A673 (cell line): ENCODE results near the gene PAPOLG. TPM values are rescaled to one million over a fixed set of nuclear protein-coding genes. Genes with fewer than 3 reads are reported as not detected.
"Not testable (repeated sequence)": the region's sequence is repeated elsewhere in the genome, so short reads cannot be mapped to it uniquely, and the experiment has no call there.

Source experiments
- BruUV-seq: library from RNA; stranded (reverse); fragments of 400-500 nt; replicated peaks from 2 replicates; lab custom pipeline; 2021; lab: Mats Ljungman, UMichigan
- CTCF ChIA-PET: fragments of 300-600 bp; sonication (Branson Sonifier 250); formaldehyde crosslinking; loops from one replicate; lab custom pipeline; 2022; ENCODE audit warnings: antibody characterized with exemption; lab: Charles Lee
- POLR2A ChIA-PET: fragments of 300-600 bp; sonication (Branson Sonifier 250); formaldehyde crosslinking; loops from one replicate; lab custom pipeline; 2022; ENCODE audit warnings: antibody characterized with exemption; ENCODE audit not compliant: low non-redundant PET; lab: Charles Lee
- DNase-seq: peaks from one replicate; pipeline ENCODE4 v3.0.0-alpha.2; 2015; ENCODE audit warnings: low spot score
- H3K27ac ChIP-seq: fragments of 200-600 bp; sonication (generic); 2 replicates; pipeline ENCODE4 v1.5.1; 2016; ENCODE audit warnings: mixed run types, low read depth, mild to moderate bottlenecking, mixed read lengths, antibody characterized with exemption, low read length; ENCODE audit not compliant: poor library complexity, severe bottlenecking
- H3K27me3 ChIP-seq: fragments of 200-600 bp; sonication (generic); replicated peaks from 2 replicates; pipeline ENCODE4 v1.6.1; 2017; ENCODE audit warnings: mixed run types, low read depth, mild to moderate bottlenecking, mixed read lengths, antibody characterized with exemption, low read length; ENCODE audit not compliant: insufficient read depth, poor library complexity
- H3K36me3 ChIP-seq: fragments of 200-600 bp; sonication (generic); 2 replicates; pipeline ENCODE4 v1.6.1; 2016; ENCODE audit warnings: mixed run types, mild to moderate bottlenecking, mixed read lengths, antibody characterized with exemption, low read length; ENCODE audit not compliant: insufficient read depth, poor library complexity, severe bottlenecking
- H3K4me1 ChIP-seq: fragments of 200-600 bp; sonication (generic); 2 replicates; pipeline ENCODE4 v1.6.1; 2017; ENCODE audit warnings: mixed run types, mild to moderate bottlenecking, mixed read lengths, antibody characterized with exemption, low read length; ENCODE audit not compliant: insufficient read depth, poor library complexity, severe bottlenecking
- H3K4me3 ChIP-seq: fragments of 200-600 bp; sonication (generic); 2 replicates; pipeline ENCODE4 v1.5.1; 2016; ENCODE audit warnings: low read depth, mixed run types, mild to moderate bottlenecking, mixed read lengths, low read length; ENCODE audit not compliant: poor library complexity, severe bottlenecking
- H3K9me3 ChIP-seq: fragments of 200-600 bp; sonication (generic); 2 replicates; pipeline ENCODE4 v1.6.1; 2016; ENCODE audit warnings: mixed run types, low read depth, mild to moderate bottlenecking, mixed read lengths, antibody characterized with exemption, low read length; ENCODE audit not compliant: poor library complexity, severe bottlenecking
- EZH2 ChIP-seq: fragments of 200-600 bp; sonication (generic); IDR thresholded peaks from 2 replicates; pipeline ENCODE4 v1.6.1; 2017; ENCODE audit warnings: borderline replicate concordance, low read depth, mild to moderate bottlenecking, mixed read lengths, antibody characterized with exemption, low read length; ENCODE audit not compliant: poor library complexity, severe bottlenecking
- intact Hi-C: fragments of 100-400 bp; cut with micrococcal nuclease; formaldehyde crosslinking; loops from one replicate; pipeline ENCODE4 v1.10.0; 2022; ENCODE audit not compliant: unreplicated experiment
- total RNA-seq: library from RNA; stranded (reverse); gene quantifications from 2 replicates; pipeline ENCODE4 v1.2.3, GENCODE V29; 2021
- TF ChIP-seq, protein P1 (sequence below): fragments of 300-800, 200-600 bp; sonication (generic); conservative IDR thresholded peaks from 2 replicates; pipeline ENCODE4 v1.5.1; 2017; ENCODE audit warnings: low read depth, mild to moderate bottlenecking, antibody characterized with exemption, low read length, moderate library complexity, mixed read lengths

Gene PAPOLG
- total RNA-seq, 1 experiment from 2014 or later, result 17.4 TPM

DNA sequence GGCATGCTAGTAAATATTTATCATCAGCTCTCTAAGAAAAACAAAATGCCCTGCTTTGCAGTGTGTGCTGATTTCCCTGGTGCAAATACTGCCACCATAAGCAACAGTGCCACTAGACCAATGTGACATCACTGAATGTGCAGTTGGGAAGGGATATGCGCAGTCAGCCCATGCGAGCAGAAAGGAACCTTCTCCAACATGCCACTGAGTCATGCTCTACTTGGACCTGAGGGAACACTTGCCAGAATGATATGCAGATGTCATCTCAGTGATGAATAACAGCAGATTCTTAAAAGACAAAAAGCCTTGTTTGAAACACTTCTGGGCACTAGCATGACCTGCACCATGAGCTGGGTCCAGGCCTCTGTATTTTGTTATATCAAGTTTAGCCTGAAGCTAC is 70.0 kb downstream of the PAPOLG start:
- DNase-seq, result no peak
- H3K27me3 ChIP-seq, result no peaks in the 10 kb centered on the region
- intact Hi-C loops, result no loop called here
- no TSS peak for BruUV-seq
- H3K27ac ChIP-seq, result no peak overlapping the region
- no peaks in the 10 kb centered on the region for H3K36me3 ChIP-seq
- TF ChIP-seq, protein P1, sequence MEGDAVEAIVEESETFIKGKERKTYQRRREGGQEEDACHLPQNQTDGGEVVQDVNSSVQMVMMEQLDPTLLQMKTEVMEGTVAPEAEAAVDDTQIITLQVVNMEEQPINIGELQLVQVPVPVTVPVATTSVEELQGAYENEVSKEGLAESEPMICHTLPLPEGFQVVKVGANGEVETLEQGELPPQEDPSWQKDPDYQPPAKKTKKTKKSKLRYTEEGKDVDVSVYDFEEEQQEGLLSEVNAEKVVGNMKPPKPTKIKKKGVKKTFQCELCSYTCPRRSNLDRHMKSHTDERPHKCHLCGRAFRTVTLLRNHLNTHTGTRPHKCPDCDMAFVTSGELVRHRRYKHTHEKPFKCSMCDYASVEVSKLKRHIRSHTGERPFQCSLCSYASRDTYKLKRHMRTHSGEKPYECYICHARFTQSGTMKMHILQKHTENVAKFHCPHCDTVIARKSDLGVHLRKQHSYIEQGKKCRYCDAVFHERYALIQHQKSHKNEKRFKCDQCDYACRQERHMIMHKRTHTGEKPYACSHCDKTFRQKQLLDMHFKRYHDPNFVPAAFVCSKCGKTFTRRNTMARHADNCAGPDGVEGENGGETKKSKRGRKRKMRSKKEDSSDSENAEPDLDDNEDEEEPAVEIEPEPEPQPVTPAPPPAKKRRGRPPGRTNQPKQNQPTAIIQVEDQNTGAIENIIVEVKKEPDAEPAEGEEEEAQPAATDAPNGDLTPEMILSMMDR, result no peak
- POLR2A ChIA-PET, result no interaction called here
- H3K4me3 ChIP-seq, result no peak overlapping the region
- H3K4me1 ChIP-seq, result no peaks in the 10 kb centered on the region
- CTCF ChIA-PET, result no interaction called here
- no peaks in the 10 kb centered on the region for H3K9me3 ChIP-seq

DNA sequence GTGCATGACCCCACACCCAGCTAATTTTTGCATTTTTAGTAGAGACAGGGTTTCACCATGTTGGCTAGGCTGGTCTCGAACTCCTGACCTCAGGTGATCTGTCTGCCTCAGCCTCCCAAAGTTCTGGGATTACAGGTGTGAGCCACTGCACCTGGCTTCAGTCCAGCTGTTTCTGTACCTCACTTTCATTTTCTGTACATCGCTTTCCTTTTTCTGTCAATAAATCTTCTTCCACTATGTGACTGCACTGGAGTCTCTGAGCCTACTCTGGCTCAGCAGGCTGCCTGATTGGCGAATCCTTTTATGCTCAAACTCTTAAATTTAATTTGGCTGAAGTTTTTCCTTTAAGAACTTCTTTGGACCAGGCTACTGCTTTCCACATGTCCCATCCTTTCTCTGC is 70.8 kb downstream of the PAPOLG start:
- H3K27me3 ChIP-seq, H3K36me3 ChIP-seq, H3K27ac ChIP-seq, intact Hi-C loops, POLR2A ChIA-PET, H3K4me3 ChIP-seq, DNase-seq, CTCF ChIA-PET, H3K4me1 ChIP-seq, H3K9me3 ChIP-seq, BruUV-seq: not testable (repeated sequence)

DNA sequence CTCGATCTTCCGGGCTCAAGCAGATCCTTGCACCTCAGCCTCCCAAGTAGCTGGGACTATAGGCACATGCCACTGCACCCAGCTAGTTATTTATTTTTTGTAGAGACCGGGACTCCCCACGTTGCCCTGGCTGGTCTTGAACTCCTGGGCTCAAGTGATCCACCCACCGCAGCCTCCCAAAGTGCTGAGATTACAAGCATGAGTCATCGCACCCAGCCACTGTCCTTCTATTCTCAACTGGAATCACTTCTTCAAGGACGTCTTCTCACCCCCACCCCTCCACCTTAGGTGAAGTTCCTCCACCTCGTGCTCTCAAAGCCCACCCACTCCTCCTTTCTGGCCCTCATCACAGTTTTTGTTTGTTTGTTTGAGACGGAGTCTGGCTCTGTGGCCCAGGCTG is 71.3 kb downstream of the PAPOLG start:
- no peaks in the 10 kb centered on the region for H3K4me1 ChIP-seq

DNA sequence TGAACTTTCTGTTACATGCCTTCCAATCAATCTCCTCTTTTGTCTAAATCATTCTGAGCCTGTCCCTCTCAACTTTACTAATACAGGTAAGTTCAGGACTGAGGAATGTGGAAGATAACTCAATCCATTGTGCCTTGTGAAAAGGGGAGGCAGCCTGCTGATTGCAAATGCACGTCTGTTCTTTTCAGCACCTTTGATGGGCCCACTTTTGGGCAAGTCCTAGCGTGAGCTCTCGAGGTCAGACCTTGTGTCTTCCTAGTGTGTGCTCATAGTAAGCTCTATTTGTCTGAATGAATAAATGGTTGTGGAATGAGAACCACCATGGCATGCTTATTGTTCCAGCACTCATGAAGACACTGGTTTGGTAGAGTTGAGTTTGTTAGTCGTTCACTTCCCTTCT is 74.9 kb downstream of the PAPOLG start:
- no peak overlapping the region for H3K27ac ChIP-seq
- CTCF ChIA-PET, result no interaction called here
- POLR2A ChIA-PET, result no interaction called here
- H3K36me3 ChIP-seq, result no peaks in the 10 kb centered on the region
- intact Hi-C loops, result no loop called here
- H3K9me3 ChIP-seq, result no peaks in the 10 kb centered on the region
- no peaks in the 10 kb centered on the region for H3K27me3 ChIP-seq
- DNase-seq, result no peak
- BruUV-seq, result no TSS peak
- no peaks in the 10 kb centered on the region for H3K4me1 ChIP-seq
- H3K4me3 ChIP-seq, result no peak overlapping the region
- TF ChIP-seq, protein P1, result no peak

More for the DNA sequence above, 71.3 kb downstream of the PAPOLG start:
- Histone ChIP-seq H3K27ac (no peak overlapping the region), H3K4me3 (no peak overlapping the region), H3K36me3 (no peaks in the 10 kb centered on the region), H3K9me3 (no peaks in the 10 kb centered on the region), H3K27me3 (no peaks in the 10 kb centered on the region)
- BruUV-seq, result no TSS peak
- no peak for TF ChIP-seq EZH2
- TF ChIP-seq, protein P1, result no peak
- no peak for DNase-seq
- CTCF ChIA-PET, result no interaction called here
- POLR2A ChIA-PET, result no interaction called here
- intact Hi-C loops, result no loop called here
